ENCODE data around the gene PTRH2. TPM values are rescaled to one million over a fixed set of nuclear protein-coding genes. Genes with fewer than 3 reads are reported as not detected.

The PTRH2 gene
- total RNA-seq (2022; extraction: Qiagen RNA extraction): 97.9 to 116 TPM (median 101 TPM) in 5 replicates

DNA sequence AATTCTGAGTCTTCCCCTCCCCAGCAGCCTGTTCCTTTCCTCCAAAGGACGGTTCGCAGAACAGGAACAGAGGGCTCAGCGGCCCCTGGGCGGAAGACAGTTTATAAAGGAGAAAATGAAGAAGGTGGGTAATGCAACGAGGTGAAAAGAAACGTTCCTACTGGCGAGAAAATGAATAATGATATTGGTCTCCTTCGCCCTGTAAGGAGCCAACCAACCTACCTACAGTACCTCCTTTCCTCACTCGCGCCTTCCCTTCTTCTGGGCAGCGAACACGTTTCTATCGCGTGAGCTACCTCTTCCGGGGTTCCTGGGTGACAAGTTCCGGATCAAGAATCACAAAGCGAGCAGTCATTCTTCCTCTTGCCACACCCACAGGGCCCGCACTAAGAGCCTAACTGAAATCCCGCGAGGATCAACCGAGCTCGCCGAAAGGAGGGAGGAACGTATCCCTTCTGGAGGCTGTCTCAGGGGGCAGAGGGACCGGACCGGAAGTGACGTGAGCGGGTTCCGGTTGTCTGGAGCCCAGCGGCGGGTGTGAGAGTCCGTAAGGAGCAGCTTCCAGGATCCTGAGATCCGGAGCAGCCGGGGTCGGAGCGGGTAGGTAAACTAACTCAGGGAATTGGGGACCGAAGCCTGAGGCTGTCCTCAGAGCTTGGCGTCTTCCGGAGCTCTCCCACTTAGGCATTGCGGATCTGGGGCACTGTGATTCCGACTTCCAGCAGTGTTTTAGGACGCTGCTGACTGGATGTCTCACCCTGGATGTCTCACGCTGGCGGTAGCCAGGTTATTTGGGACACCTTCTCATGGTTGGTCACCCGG lies at the start of gene PTRH2, which contains the start of gene VMP1:
TSS of gene PTRH2 (minus strand) at position 282 of the 822 bp plus-strand sequence. CDS start 9,452 bp downstream, outside the sequence.
TSS of gene VMP1 (plus strand) at position 506 of the 822 bp plus-strand sequence. CDS start 23,793 bp downstream, outside the sequence.

Other genes with a start within 250 kb of the PTRH2 start
- gene DHX40, start 141.8 kb downstream of the PTRH2 start, total RNA-seq (2022; extraction: Qiagen RNA extraction): 31.6 to 46.4 TPM (median 36.2 TPM) in 5 replicates
- gene CLTC, start 87.5 kb downstream of the PTRH2 start, total RNA-seq (2022; extraction: Qiagen RNA extraction): 163 to 223 TPM (median 170 TPM) in 5 replicates
- 123 to 222 TPM (median 141 TPM) in 5 replicates for gene VMP1, start 224 bp upstream of the PTRH2 start, total RNA-seq (2022; extraction: Qiagen RNA extraction)
- gene TUBD1, start 185.5 kb upstream of the PTRH2 start, total RNA-seq (2022; extraction: Qiagen RNA extraction): 9.1 to 10.4 TPM (median 10.0 TPM) in 5 replicates
- gene RPS6KB1, start 185.7 kb upstream of the PTRH2 start, total RNA-seq (2022; extraction: Qiagen RNA extraction): 36.7 to 54.1 TPM (median 44.6 TPM) in 5 replicates